ENCODE results near the gene PLEKHO2.

The PLEKHO2 gene

DNA sequence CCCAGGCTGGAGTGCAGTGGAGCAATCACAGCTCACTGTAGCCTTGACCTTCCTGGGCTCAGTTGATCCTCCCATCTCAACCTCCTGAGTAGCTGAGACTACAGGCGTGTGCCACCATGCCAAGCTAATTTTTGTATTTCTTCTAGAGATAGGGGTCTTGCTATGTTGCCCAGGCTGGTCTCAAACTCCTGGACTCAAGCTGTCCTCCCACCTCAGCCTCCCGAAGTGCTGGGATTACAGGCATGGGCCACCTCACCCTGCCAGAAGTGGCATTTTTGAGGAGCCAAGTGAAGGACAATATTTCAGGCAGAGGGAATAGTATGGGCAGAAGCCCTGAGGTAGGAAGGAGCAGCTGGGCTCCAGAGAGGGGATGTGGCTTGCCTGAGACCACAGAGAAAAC, 74.7 kb downstream of the PLEKHO2 start:
- no peak overlapping the region for H3K27ac ChIP-seq (ENCODE audit: low read depth, low read length)
- H3K4me3 ChIP-seq (ENCODE audit: insufficient read depth, low read length, poor library complexity, severe bottlenecking) = no peak overlapping the region
- no peaks in the 10 kb centered on the region for H3K36me3 ChIP-seq (ENCODE audit: low read length)
- H3K4me2 ChIP-seq (ENCODE audit: low read depth, low read length, poor library complexity, severe bottlenecking) = no peak overlapping the region
- no peaks in the 10 kb centered on the region for H3F3A ChIP-seq (ENCODE audit: insufficient read depth)
- no peak overlapping the region for H3K9ac ChIP-seq (ENCODE audit: low read length)
- H3K9me2 ChIP-seq (replicated peaks; ENCODE audit: insufficient read depth, low read length) = no peaks in the 10 kb centered on the region
- no peaks in the 10 kb centered on the region for H3K9me3 ChIP-seq (ENCODE audit: insufficient read depth, low read length)
- no peak overlapping the region for H2AFZ ChIP-seq (ENCODE audit: low read depth, low read length, severe bottlenecking)
- no peaks in the 10 kb centered on the region for H3K27me3 ChIP-seq (ENCODE audit: low read length)
- H3K79me2 ChIP-seq (ENCODE audit: insufficient read depth, low read length) = no peaks in the 10 kb centered on the region
- no peaks in the 10 kb centered on the region for H4K20me1 ChIP-seq (ENCODE audit: low read depth, low read length)
- TF ChIP-seq, protein P1, sequence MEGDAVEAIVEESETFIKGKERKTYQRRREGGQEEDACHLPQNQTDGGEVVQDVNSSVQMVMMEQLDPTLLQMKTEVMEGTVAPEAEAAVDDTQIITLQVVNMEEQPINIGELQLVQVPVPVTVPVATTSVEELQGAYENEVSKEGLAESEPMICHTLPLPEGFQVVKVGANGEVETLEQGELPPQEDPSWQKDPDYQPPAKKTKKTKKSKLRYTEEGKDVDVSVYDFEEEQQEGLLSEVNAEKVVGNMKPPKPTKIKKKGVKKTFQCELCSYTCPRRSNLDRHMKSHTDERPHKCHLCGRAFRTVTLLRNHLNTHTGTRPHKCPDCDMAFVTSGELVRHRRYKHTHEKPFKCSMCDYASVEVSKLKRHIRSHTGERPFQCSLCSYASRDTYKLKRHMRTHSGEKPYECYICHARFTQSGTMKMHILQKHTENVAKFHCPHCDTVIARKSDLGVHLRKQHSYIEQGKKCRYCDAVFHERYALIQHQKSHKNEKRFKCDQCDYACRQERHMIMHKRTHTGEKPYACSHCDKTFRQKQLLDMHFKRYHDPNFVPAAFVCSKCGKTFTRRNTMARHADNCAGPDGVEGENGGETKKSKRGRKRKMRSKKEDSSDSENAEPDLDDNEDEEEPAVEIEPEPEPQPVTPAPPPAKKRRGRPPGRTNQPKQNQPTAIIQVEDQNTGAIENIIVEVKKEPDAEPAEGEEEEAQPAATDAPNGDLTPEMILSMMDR (IDR thresholded peaks at IDR 0.05; ENCODE audit: insufficient read depth, low read length, poor library complexity, severe bottlenecking) = no peak
- no peak for TF ChIP-seq EZH2phosphoT487 (conservative IDR thresholded peaks at IDR 0.05; ENCODE audit: low read length)

DNA sequence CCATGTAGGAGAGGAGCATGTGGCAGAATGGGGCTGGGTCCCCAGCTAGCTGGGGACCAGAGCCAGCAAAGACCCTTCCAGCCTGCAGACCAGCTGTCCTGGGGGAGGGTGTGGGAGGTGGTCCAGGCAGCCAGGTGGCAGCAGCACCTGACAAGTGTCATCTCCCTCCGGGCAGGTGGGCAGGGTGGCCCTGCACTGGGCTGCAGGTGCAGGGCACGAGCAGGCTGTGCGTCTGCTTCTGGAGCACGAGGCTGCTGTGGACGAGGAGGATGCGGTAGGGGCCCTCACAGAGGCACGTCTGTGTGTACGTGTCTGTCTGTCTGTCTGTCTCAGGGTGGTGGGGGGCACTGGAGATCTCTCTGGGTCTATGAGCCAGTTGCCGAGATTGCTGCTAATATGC, 75.5 kb downstream of the PLEKHO2 start:
- H3K36me3 ChIP-seq (ENCODE audit: low read length) = no peaks in the 10 kb centered on the region
- H2AFZ ChIP-seq (ENCODE audit: low read depth, low read length, severe bottlenecking) = no peak overlapping the region
- H3F3A ChIP-seq (ENCODE audit: insufficient read depth) = no peaks in the 10 kb centered on the region
- H3K27ac ChIP-seq (ENCODE audit: low read depth, low read length) = no peak overlapping the region
- no peak overlapping the region for H3K9ac ChIP-seq (ENCODE audit: low read length)
- no peak for TF ChIP-seq EZH2phosphoT487 (conservative IDR thresholded peaks at IDR 0.05; ENCODE audit: low read length)
- TF ChIP-seq, protein P1 (IDR thresholded peaks at IDR 0.05; ENCODE audit: insufficient read depth, low read length, poor library complexity, severe bottlenecking) = no peak
- no peak overlapping the region for H3K4me3 ChIP-seq (ENCODE audit: insufficient read depth, low read length, poor library complexity, severe bottlenecking)
- no peaks in the 10 kb centered on the region for H4K20me1 ChIP-seq (ENCODE audit: low read depth, low read length)
- H3K4me2 ChIP-seq (ENCODE audit: low read depth, low read length, poor library complexity, severe bottlenecking) = no peak overlapping the region
- H3K79me2 ChIP-seq (ENCODE audit: insufficient read depth, low read length) = no peaks in the 10 kb centered on the region
- H3K9me2 ChIP-seq (replicated peaks; ENCODE audit: insufficient read depth, low read length) = no peaks in the 10 kb centered on the region
- H3K27me3 ChIP-seq (ENCODE audit: low read length) = no peaks in the 10 kb centered on the region
- H3K9me3 ChIP-seq (ENCODE audit: insufficient read depth, low read length) = no peaks in the 10 kb centered on the region
